B cell (primary cell): ENCODE results near the gene PAPPA. TPM values are rescaled to one million over a fixed set of nuclear protein-coding genes. Genes with fewer than 3 reads are reported as not detected.

ENCODE experiments used
- ATAC-seq: fragments of 200-7000 bp; cut with Tn5 transposase; one replicate; pipeline ENCODE4 v1.10.0; 2021; ENCODE audit warnings: low read depth, mild to moderate bottlenecking, moderate number of reproducible peaks, moderate library complexity
- CTCF ChIA-PET: fragments of 350-600 bp; sonication (Branson Sonifier 250); formaldehyde crosslinking; loops from one replicate; lab custom pipeline; 2021; ENCODE audit warnings: antibody characterized with exemption, inconsistent platforms; lab: Charles Lee
- POLR2A ChIA-PET: fragments of 350-600 bp; sonication (Branson Sonifier 250); formaldehyde crosslinking; loops from one replicate; lab custom pipeline; 2021; ENCODE audit warnings: antibody characterized with exemption; lab: Charles Lee
- DNase-seq: peaks from one replicate; pipeline ENCODE4 v3.0.0; 2013
- H2AFZ ChIP-seq: 2 replicates; pipeline ENCODE4 v1.6.1; 2012; ENCODE audit warnings: mild to moderate bottlenecking, low read depth, low read length; ENCODE audit not compliant: insufficient read depth, poor library complexity, severe bottlenecking
- H3K27ac ChIP-seq, 2 donors: 1 replicate in 1 of 2; 2 replicates in 1 of 2; pipeline ENCODE4 v1.5.1; 2012 to 2013; ENCODE audit warnings: low read length in 2 of 2, mild to moderate bottlenecking in 2 of 2, moderate library complexity in 1 of 2
- H3K27me3 ChIP-seq, 4 experiments: fragments of 200-600 bp in 1 of 4; sonication (generic) in 1 of 4; replicated peaks in 1 of 4; 1 replicate in 2 of 4; 2 replicates in 2 of 4; pipeline versions ENCODE4 v1.6.1 to v1.7.0; 2013 to 2016; ENCODE audit warnings: low read length in 3 of 4, mild to moderate bottlenecking in 2 of 4, mixed read lengths in 1 of 4, moderate library complexity in 1 of 4; ENCODE audit not compliant: insufficient read depth in 4 of 4, control insufficient read depth in 3 of 4; ENCODE audit errors: control extremely low read depth in 1 of 4
- H3K36me3 ChIP-seq, 2 experiments: replicated peaks in 1 of 2; 1 replicate in 1 of 2; 2 replicates in 1 of 2; pipeline versions ENCODE4 v1.6.1 to v1.7.1; 2013; ENCODE audit warnings: low read length in 1 of 2; ENCODE audit not compliant: insufficient read depth in 2 of 2, control insufficient read depth in 1 of 2; ENCODE audit errors: control extremely low read depth in 1 of 2, extremely low read depth in 1 of 2
- H3K4me1 ChIP-seq, 2 donors: fragments of 200-600 bp in 1 of 2; sonication (generic) in 1 of 2; 1 replicate in 1 of 2; 2 replicates in 1 of 2; pipeline versions ENCODE4 v1.5.1 to v1.6.1; 2013 to 2017; ENCODE audit warnings: low read length in 2 of 2; ENCODE audit not compliant: control insufficient read depth in 2 of 2, insufficient read depth in 2 of 2
- H3K4me2 ChIP-seq: replicated peaks from 2 replicates; pipeline ENCODE3; 2012; ENCODE audit warnings: mild to moderate bottlenecking, low read depth, low read length; ENCODE audit not compliant: poor library complexity, severe bottlenecking
- H3K4me3 ChIP-seq, 5 experiments: fragments of 200-600 bp in 1 of 5; sonication (generic) in 1 of 5; 1 replicate in 3 of 5; 2 replicates in 2 of 5; pipeline versions ENCODE4 v1.5.1 to v1.7.0; 2011 to 2016; ENCODE audit warnings: low read length in 4 of 5, mild to moderate bottlenecking in 4 of 5, low read depth in 2 of 5, control low read depth in 1 of 5, moderate library complexity in 1 of 5; ENCODE audit not compliant: insufficient read depth in 1 of 5; ENCODE audit errors: control extremely low read depth in 1 of 5, extremely low read depth in 1 of 5
- H3K79me2 ChIP-seq: fragments of 200-600 bp; sonication (generic); one replicate; pipeline ENCODE4 v1.6.0; 2016; ENCODE audit warnings: low read length; ENCODE audit not compliant: control insufficient read depth, insufficient read depth
- H3K9ac ChIP-seq: fragments of 200-600 bp; sonication (generic); 2 replicates; pipeline ENCODE4 v1.6.1; 2017; ENCODE audit warnings: mild to moderate bottlenecking, low read length, moderate library complexity
- H3K9me3 ChIP-seq, 3 donors: one replicate each; pipeline versions ENCODE4 v1.6.1 to v1.7.1; 2013; ENCODE audit warnings: low read length in 2 of 3; ENCODE audit not compliant: control insufficient read depth in 2 of 3, insufficient read depth in 1 of 3; ENCODE audit errors: control extremely low read depth in 1 of 3
- H4K20me1 ChIP-seq: 2 replicates; pipeline ENCODE4 v1.6.0; 2012; ENCODE audit warnings: mild to moderate bottlenecking, low read length; ENCODE audit not compliant: insufficient read depth, control insufficient read depth, poor library complexity, severe bottlenecking
- H3K27ac Mint-ChIP-seq: one replicate; pipeline ENCODE4 v1.8.0; 2021; ENCODE audit warnings: mixed read lengths
- H3K27me3 Mint-ChIP-seq: one replicate; pipeline ENCODE4 v1.8.0; 2021; ENCODE audit warnings: mixed read lengths
- H3K4me1 Mint-ChIP-seq: one replicate; pipeline ENCODE4 v1.8.0; 2021; ENCODE audit warnings: mixed read lengths
- H3K4me3 Mint-ChIP-seq: one replicate; pipeline ENCODE4 v1.8.0; 2021; ENCODE audit warnings: mixed read lengths
- H3K9me3 Mint-ChIP-seq: one replicate; pipeline ENCODE4 v1.8.0; 2022; ENCODE audit warnings: mixed read lengths; ENCODE audit not compliant: insufficient read depth
- CTCF ChIP-seq: fragments of 200-600 bp; IDR thresholded peaks from one replicate; pipeline ENCODE4 v1.8.0; 2022; ENCODE audit warnings: antibody characterized with exemption, mild to moderate bottlenecking
- EZH2 ChIP-seq: IDR thresholded peaks from 2 replicates; pipeline ENCODE4 v1.6.1; 2012; ENCODE audit warnings: borderline replicate concordance, low read depth, mild to moderate bottlenecking, moderate library complexity, low read length; ENCODE audit not compliant: insufficient read depth, poor library complexity, severe bottlenecking
- WGBS: methylation state at CpG from one replicate; pipeline ENCODE4 v1.1.5; 2013; ENCODE audit warnings: missing lambda C conversion rate; ENCODE audit not compliant: insufficient coverage; 5-methylcytosine and 5-hydroxymethylcytosine counted together
- intact Hi-C: fragments of 100-400 bp; cut with micrococcal nuclease; formaldehyde crosslinking; loops from one replicate; pipeline ENCODE4 v1.10.0; 2022
- polyA plus RNA-seq: library from polyadenylated mRNA; depleted of rRNA; stranded (reverse); fragments of >200 nt; gene quantifications from 2 replicates; pipeline ENCODE4 v1.2.3, GENCODE V29; 2012
- total RNA-seq, 2 donors: library from RNA; stranded (reverse); fragments of 120-200 nt in 1 of 2; gene quantifications; 1 replicate in 1 of 2; 2 replicates in 1 of 2; pipeline versions ENCODE4 v1.2.3 to v1.2.4, GENCODE V29; 2013 to 2022

The PAPPA gene
- total and polyA plus RNA-seq, 2 donors (not counting 1 experiment from before 2014, with no cell fraction given) = not detected

- no peaks in the 10 kb centered on the region for H3K79me2 ChIP-seq
- Mint-ChIP-seq H3K4me3 (no peak overlapping the region), H3K4me1 (no peaks in the 10 kb centered on the region), H3K9me3 (no peaks in the 10 kb centered on the region), H3K27ac (no peak overlapping the region), H3K27me3 (no peaks in the 10 kb centered on the region)
- intact Hi-C loops = no loop called here
- no peak for DNase-seq
- H3K4me2 ChIP-seq = no peak overlapping the region
- no peak overlapping the region for H3K4me3 ChIP-seq
- no peaks in the 10 kb centered on the region for H4K20me1 ChIP-seq
- no peak for ATAC-seq
- H3K9me3 ChIP-seq = no peaks in the 10 kb centered on the region
- no peak overlapping the region for H3K9ac ChIP-seq
- H3K36me3 ChIP-seq = no peaks in the 10 kb centered on the region
- H3K27me3 ChIP-seq = no peaks in the 10 kb centered on the region
- H3K4me1 ChIP-seq = no peaks in the 10 kb centered on the region
- ChIA-PET CTCF (no interaction called here), POLR2A (no interaction called here)
- H2AFZ ChIP-seq = no peak overlapping the region
- TF ChIP-seq EZH2 = no peak
- TF ChIP-seq CTCF = no peak
- WGBS = no CpG with 5 or more reads among the region's 1 CpG
- no peak overlapping the region for H3K27ac ChIP-seq
These were observed 251.7 kb downstream of the PAPPA start for GRCh38 chr9:116405321-116405720.

- intact Hi-C loops = no loop called here
- ChIA-PET POLR2A (no interaction called here), CTCF (no interaction called here)
- no peaks in the 10 kb centered on the region for H3K4me1 Mint-ChIP-seq
- WGBS = no CpG with 5 or more reads among the region's 2 CpGs
- H3K9me3 Mint-ChIP-seq = no peaks in the 10 kb centered on the region
- DNase-seq = no peak
- no peaks in the 10 kb centered on the region for H4K20me1 ChIP-seq
- no peaks in the 10 kb centered on the region for H3K27me3 Mint-ChIP-seq
- H3K27me3 ChIP-seq = no peaks in the 10 kb centered on the region
- H3K4me3 Mint-ChIP-seq = no peak overlapping the region
- H3K4me2 ChIP-seq = no peak overlapping the region
- no peak overlapping the region for H3K27ac ChIP-seq
- H3K4me1 ChIP-seq = no peaks in the 10 kb centered on the region
- no peak for TF ChIP-seq CTCF
- TF ChIP-seq EZH2 = no peak
- H3K79me2 ChIP-seq = no peaks in the 10 kb centered on the region
- H3K9ac ChIP-seq = no peak overlapping the region
- no peak overlapping the region for H3K27ac Mint-ChIP-seq
- H3K9me3 ChIP-seq = no peaks in the 10 kb centered on the region
- H3K4me3 ChIP-seq = no peak overlapping the region
- H3K36me3 ChIP-seq = no peaks in the 10 kb centered on the region
- ATAC-seq = no peak
- H2AFZ ChIP-seq = no peak overlapping the region
These were observed 252.9 kb downstream of the PAPPA start for GRCh38 chr9:116406469-116406868.
